HCT116 (cell line): ENCODE data around the gene CCDC69. TPM values are rescaled to one million over a fixed set of nuclear protein-coding genes. Genes with fewer than 3 reads are reported as not detected.

ENCODE experiments used
- ATAC-seq: fragments of 200-7000 bp; cut with Tn5 transposase; 2 replicates; pipeline ENCODE4 v1.9.1; 2020; ENCODE audit warnings: mild to moderate bottlenecking, moderate library complexity
- BruUV-seq: library from RNA; stranded (reverse); fragments of 400-500 nt; replicated peaks from 2 replicates; lab custom pipeline; 2021; lab: Mats Ljungman, UMichigan
- CTCF ChIA-PET: fragments of 300-600 bp; sonication (Branson Sonifier 250); formaldehyde crosslinking; loops from one replicate; lab custom pipeline; 2021; ENCODE audit warnings: antibody characterized with exemption; lab: Charles Lee
- POLR2A ChIA-PET: fragments of 300-600, 350-600 bp; sonication (Branson Sonifier 250); formaldehyde crosslinking; loops from one replicate; lab custom pipeline; 2021; ENCODE audit warnings: antibody characterized with exemption; lab: Charles Lee
- RAD21 ChIA-PET, 2 experiments: fragments of 300-600 bp; sonication (Branson Sonifier 250); formaldehyde crosslinking; loops; one replicate each; lab custom pipeline; 2023; ENCODE audit warnings: low total read pairs in 2 of 2; ENCODE audit not compliant: uncharacterized antibody in 2 of 2, unreplicated experiment in 2 of 2, low non-redundant PET in 1 of 2; lab: Charles Lee
- DNase-seq: peaks from one replicate; pipeline ENCODE4 v3.0.0-alpha.2; 2010; ENCODE audit warnings: low read depth, low spot score
- H2AFZ ChIP-seq: fragments of 200-600 bp; shearing (Covaris generic), sonication (generic); 2 replicates; pipeline ENCODE4 v1.6.1; 2017; ENCODE audit warnings: low read depth, mixed run types, mixed read lengths, antibody characterized with exemption, low read length; ENCODE audit not compliant: poor library complexity, severe bottlenecking
- H3K27ac ChIP-seq: 2 replicates; pipeline ENCODE4 v1.5.1; 2012; ENCODE audit warnings: low read depth, low read length
- H3K27me3 ChIP-seq: fragments of 200-600 bp; sonication (generic); 2 replicates; pipeline ENCODE4 v1.6.1; 2016; ENCODE audit warnings: mixed run types, low read length, mixed read lengths; ENCODE audit not compliant: insufficient read depth
- H3K36me3 ChIP-seq, 2 experiments: fragments of 200-500 bp in 1 of 2; fragments of 200-600 bp in 1 of 2; sonication (Bioruptor generic) in 1 of 2; sonication (generic) in 1 of 2; 2 replicates each; pipeline versions ENCODE4 v1.5.1 to v1.6.1; 2014 to 2016; ENCODE audit warnings: low read length in 2 of 2, inconsistent platforms in 1 of 2, mixed read lengths in 1 of 2, mixed run types in 1 of 2; ENCODE audit not compliant: insufficient read depth in 2 of 2, control insufficient read depth in 1 of 2
- H3K4me1 ChIP-seq, 2 experiments: fragments of 200-600 bp in 1 of 2; sonication (generic) in 1 of 2; 2 replicates each; pipeline versions ENCODE4 v1.5.1 to v1.6.1; 2012 to 2017; ENCODE audit warnings: low read length in 2 of 2, inconsistent platforms in 1 of 2, mild to moderate bottlenecking in 1 of 2, mixed read lengths in 1 of 2, mixed run types in 1 of 2, moderate library complexity in 1 of 2; ENCODE audit not compliant: insufficient read depth in 2 of 2, control insufficient read depth in 1 of 2
- H3K4me2 ChIP-seq: fragments of 200-600 bp; sonication (generic); 2 replicates; pipeline ENCODE4 v1.6.1; 2017; ENCODE audit warnings: mixed run types, low read length, mixed read lengths
- H3K4me3 ChIP-seq, 2 experiments: fragments of 200-600 bp in 1 of 2; sonication (generic) in 1 of 2; replicated peaks in 1 of 2; 2 replicates each; pipeline ENCODE4 v1.5.1; 2011 to 2016; ENCODE audit warnings: low read length in 2 of 2, control low read depth in 1 of 2, low read depth in 1 of 2, mild to moderate bottlenecking in 1 of 2, mixed read lengths in 1 of 2, mixed run types in 1 of 2
- H3K79me2 ChIP-seq: fragments of 200-600 bp; sonication (generic); 2 replicates; pipeline ENCODE4 v1.6.1; 2017; ENCODE audit warnings: mild to moderate bottlenecking, mixed run types, low read length, moderate library complexity, mixed read lengths; ENCODE audit not compliant: insufficient read depth
- H3K9ac ChIP-seq: fragments of 200-600 bp; sonication (generic); 2 replicates; pipeline ENCODE4 v1.6.1; 2016; ENCODE audit warnings: low read length, mixed read lengths
- H3K9me2 ChIP-seq: fragments of 200-600 bp; sonication (generic), shearing (Covaris generic); 2 replicates; pipeline ENCODE4 v1.6.1; 2017; ENCODE audit warnings: mixed run types, mild to moderate bottlenecking, moderate library complexity; ENCODE audit not compliant: insufficient read depth
- H3K9me3 ChIP-seq, 2 experiments: fragments of 200-500 bp in 1 of 2; fragments of 200-600 bp in 1 of 2; sonication (Bioruptor generic) in 1 of 2; sonication (generic) in 1 of 2; 2 replicates each; pipeline ENCODE4 v1.6.1; 2014 to 2017; ENCODE audit warnings: low read length in 2 of 2, mixed read lengths in 2 of 2, inconsistent platforms in 1 of 2, low read depth in 1 of 2, mild to moderate bottlenecking in 1 of 2, mixed run types in 1 of 2, moderate library complexity in 1 of 2; ENCODE audit not compliant: control insufficient read depth in 1 of 2, insufficient read depth in 1 of 2
- H4K20me1 ChIP-seq: fragments of 200-600 bp; sonication (generic), shearing (Covaris generic); 2 replicates; pipeline ENCODE4 v1.6.1; 2017; ENCODE audit warnings: mixed run types, mild to moderate bottlenecking, moderate library complexity; ENCODE audit not compliant: insufficient read depth
- ATF3 ChIP-seq: IDR thresholded peaks from 2 replicates; pipeline ENCODE4 v1.6.1; 2012
- CBX3 ChIP-seq: IDR thresholded peaks from 2 replicates; pipeline ENCODE4 v1.6.1; 2012; ENCODE audit warnings: low read depth
- EGR1 ChIP-seq: IDR thresholded peaks from 2 replicates; pipeline ENCODE4 v1.6.1; 2012; ENCODE audit warnings: low read depth
- ELF1 ChIP-seq: IDR thresholded peaks from 2 replicates; pipeline ENCODE4 v1.6.1; 2012; ENCODE audit warnings: low read depth, borderline replicate concordance
- EZH2phosphoT487 ChIP-seq: fragments of 200-600 bp; IDR thresholded peaks from 2 replicates; pipeline ENCODE4 v1.6.1; 2018; ENCODE audit warnings: antibody characterized with exemption, borderline replicate concordance
- FOSL1 ChIP-seq: IDR thresholded peaks from 2 replicates; pipeline ENCODE4 v1.6.1; 2012; ENCODE audit warnings: low read depth
- POLR2AphosphoS5 ChIP-seq: IDR thresholded peaks from 2 replicates; pipeline ENCODE4 v1.6.1; 2011; ENCODE audit warnings: mild to moderate bottlenecking, low read depth, low read length, moderate library complexity
- REST ChIP-seq: IDR thresholded peaks from 2 replicates; pipeline ENCODE4 v1.6.1; 2012; ENCODE audit warnings: low read depth
- SP1 ChIP-seq: IDR thresholded peaks from 2 replicates; pipeline ENCODE4 v1.6.1; 2012; ENCODE audit warnings: low read depth
- SRF ChIP-seq: IDR thresholded peaks from 2 replicates; pipeline ENCODE4 v1.6.1; 2012; ENCODE audit warnings: low read depth
- TCF7L2 ChIP-seq: IDR thresholded peaks from 2 replicates; pipeline ENCODE4 v1.7.0; 2011; ENCODE audit warnings: borderline replicate concordance, inconsistent platforms; ENCODE audit not compliant: insufficient read depth, insufficient read length; ENCODE audit errors: extremely low read depth
- ZBTB33 ChIP-seq: IDR thresholded peaks from 2 replicates; pipeline ENCODE4 v1.6.1; 2011; ENCODE audit warnings: mild to moderate bottlenecking, low read length, moderate library complexity; ENCODE audit not compliant: insufficient replicate concordance; ENCODE audit errors: extremely low read depth
- ZNF274 ChIP-seq: fragments of 200-500 bp; sonication (Bioruptor generic); IDR thresholded peaks from 2 replicates; pipeline ENCODE4 v1.6.1; 2014; ENCODE audit warnings: mild to moderate bottlenecking, low read depth, low read length, inconsistent platforms
- intact Hi-C: fragments of 100-400 bp; cut with micrococcal nuclease; formaldehyde crosslinking; loops from 2 replicates; pipeline ENCODE4 v1.10.0; 2022
- total RNA-seq: library from RNA; stranded (reverse); gene quantifications from one replicate; pipeline ENCODE4 v1.2.1, GENCODE V29; 2021; ENCODE audit not compliant: unreplicated experiment

Gene CCDC69
- total RNA-seq, 1 experiment from 2014 or later: 4.3 TPM

- TF ChIP-seq ATF3 (no peak), EGR1 (no peak), EZH2phosphoT487 (no peak), SP1 (peak; percentile 51; the same call in 1 of the 2 replicates)
These were observed 66.2 kb downstream of the CCDC69 start, which contains the start of gene ANXA6 (continued) for GRCh38 chr5:151157426-151158286.

- no peaks in the 10 kb centered on the region for H4K20me1 ChIP-seq
- no peaks in the 10 kb centered on the region for H3K27me3 ChIP-seq
- CTCF ChIA-PET: interaction anchor here (1.0 to 2.2 kb wide), 4 partner anchors 11 to 41 kb away, joined by 3 to 11 read pairs (median 4); no protein-coding TSS in a partner anchor
- BruUV-seq: TSS peak; percentile 45
- H3K9me3 ChIP-seq: no peaks in the 10 kb centered on the region
- TF ChIP-seq ELF1 (no peak), ZNF274 (no peak), CBX3 (no peak), ZBTB33 (no peak), FOSL1 (no peak), EGR1 (no peak), SRF (no peak), EZH2phosphoT487 (no peak), TCF7L2 (no peak), REST (no peak), POLR2AphosphoS5 (no peak)
- intact Hi-C loops: loop anchor here (1.0 to 2.0 kb wide), 2 partner anchors 105 to 154 kb away; no protein-coding TSS in a partner anchor
- H3K4me3 ChIP-seq: peak overlapping the region; percentile 71 to 74
- H3K79me2 ChIP-seq: peaks cover 11% of the 10 kb centered on the region; the same call in 1 of the 2 replicates
- H3K4me1 ChIP-seq: peaks cover 19 to 36% of the 10 kb centered on the region in 2 experiments
- RAD21 ChIA-PET: no interaction called here
- peak overlapping the region; percentile 78 for H3K9ac ChIP-seq
- H3K4me2 ChIP-seq: peak overlapping the region; percentile 92
- H3K36me3 ChIP-seq: no peaks in the 10 kb centered on the region
- no peak overlapping the region for H2AFZ ChIP-seq
- no peak for DNase-seq
- peak overlapping the region; percentile 32; the same call in 1 of the 2 replicates for H3K27ac ChIP-seq
- no peaks in the 10 kb centered on the region for H3K9me2 ChIP-seq
- POLR2A ChIA-PET: interaction anchor here (1.4 kb wide), 1 partner anchor 25 kb away, joined by 4 read pairs; no protein-coding TSS in a partner anchor
- peak; percentile 30 for ATAC-seq
These were observed 67.1 kb downstream of the CCDC69 start for GRCh38 chr5:151156507-151157420.
